Breast epithelium (tissue), 3 donors: ENCODE results near the gene CNP.

Experiments used
- CTCF ChIP-seq, 3 donors: fragments of 450-650 bp; IDR thresholded peaks; one replicate each; pipeline ENCODE4 v1.5.1; 2016 to 2017; ENCODE audit warnings: antibody characterized with exemption in 3 of 3, mild to moderate bottlenecking in 3 of 3, moderate library complexity in 3 of 3
- POLR2A ChIP-seq: fragments of 450-650 bp; IDR thresholded peaks from one replicate; pipeline ENCODE4 v1.6.1; 2016; ENCODE audit warnings: antibody characterized with exemption, mild to moderate bottlenecking, moderate library complexity

DNA sequence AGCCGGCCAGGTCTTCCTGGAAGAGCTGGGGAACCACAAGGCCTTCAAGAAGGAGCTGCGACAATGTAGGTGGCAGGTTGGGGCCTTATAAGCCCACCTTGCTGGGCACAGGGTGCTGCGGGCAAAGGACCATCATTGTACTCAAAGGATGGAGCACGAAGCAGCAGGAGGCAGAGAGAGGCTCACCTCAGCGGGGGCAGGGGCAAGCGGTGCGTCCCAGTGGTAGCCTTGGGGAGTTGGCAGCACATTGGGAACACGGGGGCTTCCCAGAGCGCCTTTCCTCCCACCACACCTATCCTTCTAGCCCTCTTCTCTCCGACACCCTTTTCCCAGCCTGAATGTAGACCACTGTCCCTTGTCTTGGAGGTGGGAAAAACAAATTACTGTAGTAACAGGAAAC, 2.1 kb downstream of the CNP start:
- TF ChIP-seq POLR2A, result no peak
- TF ChIP-seq CTCF (IDR thresholded peaks at IDR 0.05), result no peak
